HG03521 (cell line): ENCODE data around the gene PREX1.
"Not testable (repeated sequence)": the region's sequence is repeated elsewhere in the genome, so short reads cannot be mapped to it uniquely, and the experiment has no call there.

Experiments
- ATAC-seq: cut with Tn5 transposase; IDR thresholded peaks from one replicate; pipeline ENCODE4 v1.9.1; 2021; ENCODE audit warnings: mild to moderate bottlenecking, moderate library complexity; ENCODE audit not compliant: unreplicated experiment

Gene PREX1

DNA sequence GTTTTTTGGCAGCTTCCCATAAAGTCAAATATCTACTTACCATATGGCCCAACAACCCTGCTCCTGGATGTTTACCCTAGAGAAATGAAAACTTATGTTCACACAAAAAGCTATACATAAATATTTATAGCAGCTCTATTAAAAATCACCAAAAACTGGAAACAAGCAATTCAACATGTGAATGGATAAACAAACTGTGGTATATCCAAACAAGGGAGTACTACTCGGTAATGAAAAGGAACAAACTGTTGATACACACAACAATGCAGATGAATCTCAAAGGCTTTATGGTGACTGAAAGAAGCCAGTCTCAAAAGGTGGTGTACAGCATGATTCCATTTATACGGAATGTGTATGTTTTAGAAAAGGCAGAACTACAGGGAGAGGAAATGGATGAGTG lies 48.4 kb downstream of the PREX1 start:
- no peak for ATAC-seq

DNA sequence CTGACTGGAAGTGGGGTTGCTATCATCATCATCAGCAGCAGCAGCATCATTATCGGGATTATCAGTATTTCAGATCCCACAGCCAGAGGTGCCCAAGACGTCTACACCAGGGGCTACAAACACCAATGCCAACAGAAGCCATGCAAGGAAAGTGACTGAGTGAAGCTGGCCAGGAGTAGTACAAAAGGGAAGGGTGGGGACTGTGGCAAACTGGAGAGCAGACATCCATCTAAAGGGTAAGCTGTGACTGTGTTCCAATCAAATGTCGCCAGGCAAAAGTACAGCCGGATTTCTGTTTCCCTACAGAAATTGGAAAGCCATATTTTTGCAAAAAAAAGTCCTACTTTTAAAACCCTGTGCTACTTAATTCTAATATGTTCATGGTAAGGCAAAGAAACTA lies 50.0 kb downstream of the PREX1 start:
- ATAC-seq = no peak

DNA sequence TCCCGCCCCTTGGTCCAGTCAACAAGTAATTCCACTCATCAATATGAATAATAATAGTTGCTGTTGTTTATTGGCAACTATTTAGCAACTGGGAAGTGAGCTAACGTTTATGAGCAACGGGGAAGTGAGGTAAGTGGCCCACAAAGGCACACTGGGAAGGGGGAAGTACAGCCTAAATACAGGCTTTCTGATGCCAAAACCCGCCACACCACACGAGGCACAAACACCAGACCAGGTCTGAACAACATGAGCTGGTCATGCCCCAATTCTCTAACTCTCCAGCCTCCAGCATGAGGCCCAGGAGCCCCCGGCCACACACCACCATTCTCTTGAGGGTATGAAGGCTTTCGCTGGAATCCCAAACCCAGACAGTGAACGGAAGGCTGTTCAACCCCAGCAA lies 50.8 kb downstream of the PREX1 start:
- ATAC-seq = no peak

DNA sequence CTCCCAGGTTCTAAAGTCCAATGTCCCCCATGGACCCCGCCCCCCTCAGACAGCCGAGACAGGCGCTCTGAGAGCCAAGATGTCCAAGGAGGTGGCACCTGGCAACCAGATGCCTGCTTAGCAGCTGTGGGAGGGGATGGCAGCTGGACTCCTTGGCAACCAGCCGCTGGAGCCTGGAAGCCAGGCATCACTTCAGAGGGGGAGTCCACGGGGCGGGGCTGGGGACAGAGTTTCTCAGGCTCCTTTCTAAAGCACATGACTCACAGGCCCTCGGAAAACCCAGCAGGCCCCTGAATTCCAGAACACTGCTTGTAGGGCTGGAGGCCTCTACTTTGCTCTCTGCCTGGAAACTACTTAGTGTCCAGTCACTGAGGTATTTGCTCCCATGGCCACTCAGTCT lies 51.5 kb downstream of the PREX1 start:
- ATAC-seq = no peak

DNA sequence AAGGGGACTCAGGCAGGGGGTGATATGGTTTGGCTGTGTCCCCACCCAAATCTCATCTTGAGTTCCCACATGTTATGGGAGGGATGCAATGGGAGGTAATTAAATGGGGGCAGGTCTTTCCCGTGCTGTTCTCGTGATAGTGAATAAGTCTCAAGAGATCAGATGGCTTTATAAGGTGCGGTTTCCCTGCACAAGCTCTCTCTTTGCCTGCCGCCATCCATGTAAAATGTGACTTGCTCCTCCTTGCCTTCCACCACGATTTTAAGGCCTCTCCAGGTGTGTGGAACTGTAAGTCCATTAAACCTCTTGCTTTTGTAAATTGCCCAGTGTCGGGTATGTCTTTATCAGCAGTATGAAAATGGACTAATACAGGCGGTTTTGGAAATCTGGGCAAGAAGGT lies 52.3 kb downstream of the PREX1 start:
- not testable (repeated sequence) for ATAC-seq

DNA sequence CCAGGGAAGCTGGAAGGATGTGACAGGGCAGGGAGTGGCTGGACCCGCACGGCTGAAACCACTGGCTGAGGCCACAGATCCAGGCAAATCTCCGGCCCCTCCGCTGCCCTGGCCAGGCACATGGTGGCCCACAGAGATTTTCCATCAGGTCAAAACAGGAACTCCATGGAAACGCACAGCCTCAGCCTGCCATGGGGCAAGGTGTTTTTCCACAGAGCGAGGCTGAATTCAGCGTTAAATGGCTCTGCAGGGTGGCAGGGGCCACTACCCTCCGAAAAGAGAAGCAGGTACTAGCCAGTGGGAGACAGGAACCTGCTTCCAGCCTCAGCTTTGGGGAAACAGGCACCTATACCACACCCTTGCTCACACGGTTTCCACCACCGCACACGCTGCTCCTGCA lies 53.1 kb downstream of the PREX1 start:
- ATAC-seq = no peak

DNA sequence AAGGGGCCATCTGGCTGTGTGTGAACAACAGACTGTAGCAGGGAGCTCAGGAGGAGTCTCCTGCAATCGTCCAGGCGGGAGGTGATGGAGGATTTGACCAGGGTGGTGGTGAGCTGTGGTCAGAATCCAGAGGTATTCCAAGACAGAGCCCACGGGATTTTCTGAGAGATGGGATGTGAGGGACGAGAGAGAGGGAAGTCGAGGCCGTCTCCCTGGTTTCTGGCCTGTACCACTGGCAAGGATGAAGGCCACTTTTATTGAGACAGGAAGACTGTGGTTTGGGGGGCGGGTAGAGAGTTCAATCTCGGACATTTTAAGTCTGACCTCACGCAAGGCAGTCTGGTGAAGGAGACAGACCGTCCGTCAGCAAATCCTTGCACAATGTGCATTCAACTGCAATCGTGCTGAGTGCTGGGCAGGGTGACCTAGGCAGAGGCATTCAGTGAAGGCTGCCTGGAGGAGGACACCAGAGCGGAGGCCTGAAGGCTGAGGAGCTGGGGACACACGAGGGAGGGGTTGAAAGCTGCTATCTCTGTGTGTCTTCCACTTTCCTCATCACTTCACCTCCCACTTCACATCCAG lies 53.9 kb downstream of the PREX1 start:
- no peak for ATAC-seq

DNA sequence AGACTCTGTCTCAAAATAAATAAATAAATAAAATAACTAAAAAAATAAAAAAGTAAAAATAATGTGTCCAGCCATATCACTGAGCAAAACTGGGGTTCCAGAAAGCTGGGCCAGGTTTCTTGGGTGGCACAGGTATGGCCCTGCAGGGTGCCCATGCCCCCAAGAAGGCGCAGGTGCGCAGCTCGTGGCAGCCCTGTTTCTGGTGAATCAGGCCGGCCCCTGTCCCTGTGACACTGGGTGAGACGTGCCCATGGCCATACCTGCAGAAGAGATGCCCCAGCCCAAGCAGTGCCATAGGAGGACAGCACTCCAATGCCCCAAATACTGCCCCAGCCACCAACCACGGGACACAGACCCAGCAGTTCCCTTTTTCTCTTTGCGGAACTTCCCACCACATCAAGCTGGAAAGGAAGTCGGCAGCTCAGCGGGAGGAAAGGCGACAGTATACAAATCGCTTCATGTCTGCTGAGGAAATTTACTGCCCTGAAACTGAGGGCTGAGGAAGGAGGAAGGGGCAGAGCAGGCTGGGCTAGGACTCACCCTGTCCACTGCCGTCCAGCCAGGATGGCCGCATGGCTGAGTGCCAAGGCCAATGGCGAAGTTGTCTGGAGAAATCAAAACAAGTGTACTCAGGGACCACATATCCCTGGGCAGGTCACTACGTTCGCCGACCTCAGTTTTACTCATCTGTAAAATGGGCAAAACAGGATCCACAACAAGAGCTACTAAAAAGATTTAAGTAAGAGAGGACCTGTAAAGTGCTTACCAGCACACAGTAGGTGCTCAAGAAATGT lies 55.4 kb downstream of the PREX1 start:
- ATAC-seq = no peak

DNA sequence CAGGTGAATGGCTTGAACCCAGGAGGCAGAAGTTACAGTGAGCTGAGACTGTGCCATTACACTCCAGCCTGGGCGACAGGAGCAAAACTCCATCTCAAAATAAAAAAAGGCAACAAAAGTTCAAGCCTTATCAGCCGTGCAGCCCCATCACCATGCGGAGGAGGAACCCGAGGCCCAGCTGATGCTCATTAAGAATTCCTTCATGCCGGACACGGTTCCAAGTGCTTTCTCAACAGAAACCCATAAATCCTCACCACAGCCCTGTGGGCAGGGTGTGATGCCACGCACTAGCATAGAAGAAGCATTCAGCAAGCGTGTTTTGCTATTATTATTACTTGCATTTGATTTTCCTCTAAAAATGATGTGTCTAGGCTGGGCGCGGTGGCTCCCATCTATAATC lies 56.3 kb downstream of the PREX1 start:
- ATAC-seq = no peak

DNA sequence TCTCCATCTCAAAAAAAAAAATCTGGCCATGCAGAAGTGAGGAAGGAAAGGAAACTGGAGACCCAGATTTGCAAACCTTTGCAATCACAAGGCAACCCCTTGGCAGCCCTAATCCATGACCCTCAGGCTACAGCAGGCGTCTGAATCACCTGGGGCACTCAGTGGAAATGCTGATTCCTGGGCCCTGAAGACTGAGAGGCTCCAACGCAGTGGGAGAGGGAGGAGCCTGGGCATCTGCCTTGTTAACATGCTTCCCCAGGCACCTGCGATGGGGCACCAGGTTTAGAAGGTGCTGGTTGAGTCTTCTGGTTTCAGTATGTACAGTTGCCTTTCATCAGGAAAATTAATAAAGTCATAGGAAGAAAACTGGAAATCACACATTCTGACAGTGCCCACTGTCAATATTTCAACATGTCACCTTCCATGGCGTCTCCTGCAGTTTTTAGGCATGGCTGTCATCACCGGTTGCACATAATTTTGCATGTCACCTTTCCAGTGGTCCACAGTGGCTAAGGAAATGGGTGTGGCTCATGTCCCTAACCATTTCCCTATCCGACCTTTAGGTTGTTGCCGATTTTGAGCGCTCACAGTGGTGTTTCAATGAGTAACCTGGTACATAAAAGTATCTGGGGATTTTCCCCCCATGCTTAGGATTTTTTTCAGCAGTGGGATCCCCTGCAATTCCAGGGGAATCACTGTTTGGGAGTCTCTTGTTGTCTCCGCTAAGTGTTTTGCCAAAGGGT lies 56.9 kb downstream of the PREX1 start:
- ATAC-seq = no peak

DNA sequence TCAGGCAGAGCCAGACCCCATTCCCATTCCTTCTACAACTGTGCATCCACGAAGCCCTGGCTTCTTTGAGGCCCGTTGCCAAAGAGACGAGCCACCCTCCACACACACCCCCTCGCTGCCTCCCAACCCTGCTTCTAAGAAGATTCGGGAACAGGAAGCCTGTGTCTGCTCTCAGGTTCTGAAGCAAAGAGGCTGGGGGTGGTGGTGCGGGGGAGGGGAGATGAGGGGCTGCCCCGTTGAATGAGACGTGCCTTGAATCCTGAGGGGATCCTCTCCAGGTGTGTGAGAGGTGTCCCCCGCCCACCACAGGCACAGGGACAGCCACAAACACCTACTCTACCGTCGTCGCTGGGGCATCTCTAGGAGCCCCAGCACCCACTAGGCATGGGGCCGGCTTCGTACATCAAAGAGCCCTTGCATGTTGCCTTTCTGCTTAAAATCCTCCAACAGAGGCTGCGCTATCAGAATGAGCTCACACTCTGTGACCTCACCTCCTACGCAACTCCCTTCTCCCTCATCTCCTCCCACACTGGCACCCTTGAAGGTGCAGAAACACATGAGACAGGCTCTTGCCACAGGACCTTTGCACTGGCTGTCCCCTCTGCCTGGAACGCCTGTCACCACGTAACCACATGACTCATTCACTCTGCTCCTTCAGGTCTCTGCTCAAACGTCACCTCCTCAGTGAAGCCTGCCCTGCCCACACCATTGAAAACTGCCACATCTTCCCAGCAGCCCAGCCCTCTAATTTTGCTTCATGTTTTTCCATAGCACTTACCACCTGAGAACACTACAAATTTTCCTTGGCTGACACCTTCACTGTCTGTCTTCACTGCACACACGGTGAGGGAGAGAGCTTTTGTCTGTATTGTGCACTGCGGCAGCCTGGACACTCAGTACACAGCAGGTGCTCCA lies 58.5 kb downstream of the PREX1 start:
- ATAC-seq = no peak

DNA sequence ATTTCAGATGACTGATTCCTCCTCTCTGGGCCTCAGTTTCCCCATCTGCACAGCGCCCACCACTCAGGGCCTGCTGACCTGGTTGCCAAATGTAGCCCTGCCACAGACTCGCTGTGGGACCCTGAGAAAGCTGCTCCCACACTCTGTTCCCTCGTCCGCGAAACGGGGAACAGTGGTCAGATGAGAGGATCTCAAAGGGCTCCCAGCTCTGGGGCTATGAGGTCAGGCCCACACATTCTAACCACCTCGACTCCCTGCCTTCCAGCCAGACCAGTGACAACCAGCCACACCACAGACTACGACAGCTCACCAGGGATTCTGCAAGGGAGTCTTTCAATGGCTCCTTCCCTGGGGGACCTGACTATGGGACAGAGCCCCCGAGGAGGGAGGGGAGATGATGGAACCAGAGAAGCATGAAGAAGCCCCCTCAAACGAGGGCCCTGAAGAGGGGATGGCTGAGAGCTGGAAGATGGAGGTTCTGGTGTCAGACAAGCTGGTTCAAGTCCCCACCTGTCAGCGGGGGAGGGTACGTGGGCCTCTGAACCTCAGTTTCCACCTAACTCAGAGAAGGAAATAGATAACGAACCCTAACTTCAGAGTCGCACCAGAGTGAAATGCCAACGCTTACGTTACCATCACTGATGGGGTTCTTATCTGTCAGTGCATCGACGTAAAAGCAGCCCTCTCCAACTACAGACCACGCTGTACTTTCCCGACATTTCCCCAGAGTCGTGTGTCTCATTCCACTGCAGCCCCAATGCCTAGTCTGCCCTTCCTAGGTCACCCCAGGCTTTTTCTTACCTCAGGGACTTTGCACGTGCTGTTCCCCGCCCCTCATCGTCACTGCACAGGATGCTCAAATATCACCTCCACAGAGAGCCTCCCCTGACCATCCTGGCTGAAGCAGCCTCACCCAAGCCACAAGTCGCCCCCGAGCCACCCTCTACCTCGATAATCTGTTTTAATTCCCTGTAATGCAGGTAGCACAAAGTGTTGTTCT lies 60.5 kb downstream of the PREX1 start:
- no peak for ATAC-seq

DNA sequence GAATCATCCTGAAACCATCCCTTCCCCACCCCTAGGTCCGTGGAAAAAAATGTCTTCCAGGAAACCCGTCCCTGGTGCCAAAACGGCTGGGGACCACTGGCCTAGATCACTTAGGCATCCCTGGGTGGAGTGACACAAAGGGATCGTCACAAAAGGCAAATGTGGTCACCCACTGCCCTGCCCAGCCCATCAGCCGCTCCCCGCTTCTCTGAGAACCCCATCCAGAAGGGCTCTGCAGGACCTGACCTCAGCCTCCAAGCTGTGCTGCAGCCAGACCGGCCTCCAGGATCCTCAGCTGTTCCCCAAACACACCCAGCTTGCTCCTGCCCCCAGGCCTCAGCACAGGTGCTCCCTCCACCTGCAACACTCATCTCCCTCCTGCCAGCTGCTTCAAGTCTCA lies 61.6 kb downstream of the PREX1 start:
- no peak for ATAC-seq

DNA sequence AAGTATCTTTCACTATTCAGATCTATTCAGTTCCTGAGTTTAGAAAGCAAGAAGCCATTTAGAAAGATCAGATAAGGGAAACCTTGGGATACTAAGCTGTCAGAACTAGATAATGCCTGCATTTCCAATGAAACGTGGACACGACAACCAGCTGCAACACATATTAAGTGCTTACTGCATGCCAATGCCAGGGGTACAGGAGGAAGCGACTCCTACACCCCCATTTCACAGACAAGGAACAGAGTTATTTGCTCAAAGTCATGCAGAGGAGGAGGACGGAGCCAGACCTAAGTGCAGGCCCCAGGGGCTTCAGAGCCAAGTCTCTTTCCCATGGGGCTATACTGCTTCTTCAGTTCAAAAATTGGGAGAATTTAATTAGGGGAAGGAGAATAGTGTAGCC lies 62.4 kb downstream of the PREX1 start:
- no peak for ATAC-seq

DNA sequence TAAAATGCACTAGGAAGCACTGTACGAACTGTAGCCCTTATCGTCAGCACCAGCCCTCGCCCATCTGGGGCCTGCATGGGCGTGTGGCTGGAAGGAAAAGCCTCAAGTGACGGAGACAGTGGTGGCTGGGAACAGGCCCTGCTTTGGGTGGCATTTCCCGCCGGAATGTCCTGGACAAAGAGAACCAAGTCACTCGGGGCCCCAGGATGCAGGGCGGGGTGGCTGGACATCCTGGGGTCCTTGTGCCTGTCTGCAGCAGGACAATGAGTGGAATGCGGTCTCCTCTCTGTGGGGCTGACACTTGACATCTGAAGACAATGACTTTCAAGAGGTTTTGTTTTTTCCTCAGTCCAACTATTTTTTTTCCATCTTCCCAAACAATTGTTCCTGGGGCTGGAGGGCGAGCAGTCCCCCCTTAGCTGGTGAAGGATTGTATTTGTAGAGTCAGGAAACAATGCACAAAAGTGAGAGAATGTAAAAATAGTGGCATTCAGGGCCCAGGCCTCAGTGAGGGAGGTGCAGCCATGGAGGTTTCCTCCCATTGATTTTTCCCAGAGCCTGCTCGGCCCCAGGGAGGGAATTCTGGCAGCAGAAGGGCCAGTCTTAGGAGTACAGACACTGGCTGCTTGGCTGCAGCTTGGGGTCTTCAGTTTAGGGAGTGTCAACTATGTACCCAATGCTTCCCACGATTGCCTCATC lies 64.4 kb downstream of the PREX1 start:
- ATAC-seq = no peak

DNA sequence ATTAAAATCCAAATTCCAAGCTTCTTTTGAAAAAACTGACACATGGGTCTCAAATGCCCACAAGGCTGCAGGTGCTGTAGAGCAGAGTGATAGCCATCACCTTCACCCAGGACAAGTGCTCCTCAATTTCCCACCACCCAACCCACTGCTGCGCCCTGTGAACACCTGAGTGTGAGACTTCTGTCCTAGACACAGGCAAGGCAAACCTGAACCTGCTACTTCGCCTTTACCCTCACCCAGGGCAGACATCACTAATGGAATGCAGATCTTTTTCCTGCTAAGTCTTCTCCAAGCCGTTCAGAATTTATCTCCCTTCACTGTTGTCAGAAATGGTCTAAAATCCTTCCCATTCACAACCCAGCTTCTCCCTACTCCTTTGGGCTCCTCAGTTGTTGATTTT lies 65.9 kb downstream of the PREX1 start:
- no peak for ATAC-seq

DNA sequence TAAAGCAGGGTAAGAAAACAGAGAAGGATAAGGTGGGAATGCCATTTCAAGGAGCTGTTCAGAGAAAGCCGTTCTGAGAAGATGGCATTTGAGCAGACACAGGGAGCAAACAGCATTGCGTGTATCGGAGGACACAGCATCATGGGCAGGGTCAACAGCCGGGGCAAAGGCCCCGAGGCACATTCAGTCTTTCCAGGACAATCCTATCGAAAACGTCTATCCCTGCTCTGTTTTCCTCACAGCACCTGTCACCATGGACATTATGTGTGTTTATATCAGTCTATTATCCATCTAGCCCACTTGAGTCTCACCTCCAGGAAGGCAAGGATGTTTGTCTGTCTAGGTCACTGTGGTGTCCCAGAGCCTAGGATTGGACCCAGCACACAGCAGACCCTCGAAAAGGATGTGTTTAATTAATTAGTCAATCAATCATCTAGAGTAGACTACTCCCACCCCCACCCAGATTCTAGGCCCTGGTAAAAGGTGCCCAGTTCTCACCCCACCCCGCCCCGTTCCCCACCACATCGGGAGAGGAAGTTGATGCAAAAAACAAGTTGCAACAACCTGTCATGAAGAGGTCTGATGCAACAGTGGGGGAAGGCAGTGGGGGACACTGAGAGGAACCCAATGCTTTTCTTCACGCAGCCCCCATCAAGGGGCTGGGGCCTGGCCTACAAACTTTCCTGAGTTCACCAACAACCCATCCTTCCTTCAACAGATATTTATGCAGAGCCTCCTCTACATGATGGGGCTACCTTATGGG lies 66.6 kb downstream of the PREX1 start:
- ATAC-seq = no peak

DNA sequence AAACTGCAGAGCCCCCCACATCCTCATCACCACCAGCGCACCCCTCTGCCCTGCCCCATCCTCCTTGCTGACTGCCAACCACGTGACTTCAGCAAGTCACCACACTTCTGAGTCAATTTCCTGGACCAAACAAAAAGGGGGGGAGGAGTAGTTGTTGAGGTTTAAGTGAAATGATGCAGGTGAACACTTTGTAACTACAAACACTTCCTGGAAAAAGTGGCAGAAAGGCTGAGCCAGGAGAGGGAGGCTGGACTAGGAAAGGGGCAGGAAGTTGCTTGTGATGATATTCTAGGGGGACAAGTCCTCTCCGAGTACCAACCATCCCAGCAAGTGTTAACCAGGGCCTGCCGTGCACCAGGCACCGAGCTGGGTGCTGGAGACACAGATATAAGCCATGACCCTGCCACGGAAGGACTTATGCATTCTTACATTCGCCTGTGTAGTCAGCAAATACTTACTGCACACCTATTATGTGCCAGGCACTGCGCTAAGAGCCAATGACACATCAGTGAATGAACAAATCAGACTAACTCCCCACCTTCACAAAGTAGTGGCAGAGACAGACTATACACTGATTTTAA lies 67.3 kb downstream of the PREX1 start:
- peak; percentile 52 for ATAC-seq
